ENCODE results near the gene MLC1.

DNA sequence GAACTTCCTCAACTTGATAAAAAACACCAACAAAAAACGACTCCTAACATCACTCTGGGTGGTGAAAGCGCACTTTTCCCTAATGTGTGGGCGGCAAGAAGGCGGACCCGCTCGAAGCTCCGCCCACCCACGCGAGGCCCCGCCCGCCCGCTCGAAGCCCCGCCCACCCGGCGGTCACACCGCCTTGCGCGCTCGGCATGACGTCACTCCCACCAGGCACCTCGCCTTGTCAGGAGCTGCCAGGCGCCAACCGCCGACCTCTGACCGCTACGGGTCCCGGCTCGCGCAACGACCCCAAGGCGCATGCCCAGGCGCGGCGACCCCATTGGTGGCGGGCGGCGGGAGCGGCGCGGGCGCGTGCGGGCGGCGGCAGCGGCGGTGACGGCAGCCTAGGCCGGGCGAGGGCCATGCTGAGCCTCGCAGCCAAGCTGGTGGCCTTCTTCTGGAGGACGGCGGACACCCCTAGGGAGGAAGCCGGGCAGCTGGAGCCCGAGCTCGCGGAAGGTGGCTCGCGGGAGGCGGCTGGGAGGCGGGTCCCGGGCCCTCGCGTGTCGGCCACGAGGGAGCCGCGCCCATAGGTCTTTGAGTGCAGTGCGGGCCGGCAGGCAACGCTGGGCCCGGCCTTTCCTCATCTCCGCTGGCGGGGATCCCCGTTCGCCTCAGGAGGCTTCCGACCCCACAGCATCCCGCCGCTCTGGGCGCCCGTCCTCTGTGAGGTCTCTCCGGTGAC, 4.6 kb upstream of the MLC1 start, which contains the start of gene MOV10L1:
- TF ChIP-seq, protein P1, sequence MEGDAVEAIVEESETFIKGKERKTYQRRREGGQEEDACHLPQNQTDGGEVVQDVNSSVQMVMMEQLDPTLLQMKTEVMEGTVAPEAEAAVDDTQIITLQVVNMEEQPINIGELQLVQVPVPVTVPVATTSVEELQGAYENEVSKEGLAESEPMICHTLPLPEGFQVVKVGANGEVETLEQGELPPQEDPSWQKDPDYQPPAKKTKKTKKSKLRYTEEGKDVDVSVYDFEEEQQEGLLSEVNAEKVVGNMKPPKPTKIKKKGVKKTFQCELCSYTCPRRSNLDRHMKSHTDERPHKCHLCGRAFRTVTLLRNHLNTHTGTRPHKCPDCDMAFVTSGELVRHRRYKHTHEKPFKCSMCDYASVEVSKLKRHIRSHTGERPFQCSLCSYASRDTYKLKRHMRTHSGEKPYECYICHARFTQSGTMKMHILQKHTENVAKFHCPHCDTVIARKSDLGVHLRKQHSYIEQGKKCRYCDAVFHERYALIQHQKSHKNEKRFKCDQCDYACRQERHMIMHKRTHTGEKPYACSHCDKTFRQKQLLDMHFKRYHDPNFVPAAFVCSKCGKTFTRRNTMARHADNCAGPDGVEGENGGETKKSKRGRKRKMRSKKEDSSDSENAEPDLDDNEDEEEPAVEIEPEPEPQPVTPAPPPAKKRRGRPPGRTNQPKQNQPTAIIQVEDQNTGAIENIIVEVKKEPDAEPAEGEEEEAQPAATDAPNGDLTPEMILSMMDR (IDR thresholded peaks at IDR 0.05), result no peak
- no peak for TF ChIP-seq POLR2A (IDR thresholded peaks at IDR 0.05)

Measured in body of pancreas (tissue), 4 donors.